Activated CD4-positive, alpha-beta T cell treated with anti-CD3 and anti-CD28 coated beads for 1 hour (primary cell): Measurements from ENCODE around the gene HOXC5.

ENCODE experiments used
- DNase-seq: peaks from one replicate; pipeline ENCODE4 v3.0.0-alpha.2; 2020

Gene HOXC5

DNA sequence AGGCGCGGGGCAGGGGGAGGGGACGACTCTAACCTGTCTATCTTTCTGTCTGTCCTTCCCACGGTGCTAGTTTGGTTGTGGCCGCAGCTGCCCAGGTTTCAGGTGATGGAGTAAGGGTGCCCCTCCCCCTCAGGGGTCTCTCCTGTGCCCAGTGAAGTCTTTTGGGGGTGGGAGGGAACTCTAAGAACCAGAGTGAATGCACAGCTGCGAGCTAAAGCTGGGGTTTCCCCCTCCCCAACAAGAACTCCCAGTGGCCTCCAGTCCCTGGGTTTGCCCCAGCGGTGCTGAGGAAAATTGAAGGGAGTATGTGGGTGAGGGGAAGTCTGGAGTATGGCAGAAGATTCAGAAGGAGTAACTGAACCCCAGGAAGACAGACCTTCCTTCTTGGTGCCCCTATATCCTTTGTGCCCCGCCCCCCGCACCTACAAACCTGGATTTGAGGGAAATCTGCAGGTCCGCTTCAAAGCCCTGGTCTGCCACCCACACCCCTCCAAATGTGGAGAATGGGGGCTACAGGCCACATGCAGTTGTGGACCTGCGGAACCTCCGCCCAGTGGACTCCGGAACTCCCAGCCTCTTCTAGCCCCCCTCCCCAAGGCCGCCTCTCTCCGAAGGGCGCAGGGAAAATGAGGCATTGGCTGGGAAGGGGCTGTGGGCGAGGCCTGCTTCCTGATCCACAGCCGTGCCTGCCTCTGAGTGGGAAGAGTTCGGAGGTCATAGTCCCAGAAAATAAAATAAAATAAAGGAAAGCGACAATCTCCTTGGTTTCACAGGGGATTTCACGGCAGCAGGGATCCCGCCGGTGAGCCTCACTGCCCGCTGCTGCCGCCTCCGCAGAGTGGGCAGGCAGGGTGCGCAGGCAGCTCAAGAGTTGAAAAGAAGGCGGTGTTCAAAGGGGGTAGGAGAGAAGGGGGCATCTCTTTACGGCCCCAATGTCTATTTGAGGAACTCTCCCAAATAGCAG, 36.3 kb upstream of the HOXC5 start:
- DNase-seq: no peak

DNA sequence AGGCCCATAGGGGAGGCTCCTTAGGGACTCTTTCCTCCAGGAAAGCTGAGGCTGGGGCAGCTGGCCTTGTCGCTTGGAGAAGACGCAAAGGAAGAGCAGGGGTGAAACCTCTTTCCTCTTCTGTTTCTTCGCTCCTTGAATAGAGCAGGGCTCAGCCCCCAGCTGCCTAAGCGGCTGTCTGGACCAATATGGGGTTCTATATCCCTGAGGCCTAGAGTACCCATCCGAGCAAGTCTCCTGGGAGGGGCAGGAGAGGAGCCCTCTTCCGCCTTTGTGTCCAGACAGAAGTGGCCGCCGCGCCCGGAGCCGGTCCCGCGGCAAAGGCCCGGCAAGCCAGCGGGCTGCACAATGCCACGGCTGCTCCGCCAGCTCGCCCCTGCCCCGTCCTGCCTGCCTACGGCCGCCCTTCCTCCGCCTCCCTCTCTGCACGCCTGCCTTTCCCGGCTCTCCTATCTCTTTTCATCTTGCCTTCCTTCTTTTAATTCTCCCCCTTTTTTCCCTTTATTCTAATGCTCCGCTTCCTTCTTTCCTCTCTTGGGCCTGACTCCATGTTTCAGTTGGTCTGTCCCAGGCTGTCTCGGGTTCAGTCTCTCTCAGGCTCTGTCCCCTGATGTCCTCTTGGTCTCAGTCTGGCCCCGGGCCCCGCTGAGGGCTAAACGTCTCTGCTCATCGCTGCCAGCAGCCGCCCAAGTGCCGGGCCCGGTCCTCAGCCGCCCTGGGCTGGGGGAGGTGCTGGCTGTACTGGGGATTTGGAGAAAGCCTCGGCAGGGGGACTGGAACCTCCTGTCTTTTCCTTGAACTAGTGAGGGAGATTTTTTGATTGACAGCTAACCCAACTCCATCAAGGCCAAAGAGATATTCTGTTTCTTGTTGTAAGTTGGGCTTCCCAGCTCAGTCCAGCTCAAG, 35.4 kb upstream of the HOXC5 start:
- no peak for DNase-seq

DNA sequence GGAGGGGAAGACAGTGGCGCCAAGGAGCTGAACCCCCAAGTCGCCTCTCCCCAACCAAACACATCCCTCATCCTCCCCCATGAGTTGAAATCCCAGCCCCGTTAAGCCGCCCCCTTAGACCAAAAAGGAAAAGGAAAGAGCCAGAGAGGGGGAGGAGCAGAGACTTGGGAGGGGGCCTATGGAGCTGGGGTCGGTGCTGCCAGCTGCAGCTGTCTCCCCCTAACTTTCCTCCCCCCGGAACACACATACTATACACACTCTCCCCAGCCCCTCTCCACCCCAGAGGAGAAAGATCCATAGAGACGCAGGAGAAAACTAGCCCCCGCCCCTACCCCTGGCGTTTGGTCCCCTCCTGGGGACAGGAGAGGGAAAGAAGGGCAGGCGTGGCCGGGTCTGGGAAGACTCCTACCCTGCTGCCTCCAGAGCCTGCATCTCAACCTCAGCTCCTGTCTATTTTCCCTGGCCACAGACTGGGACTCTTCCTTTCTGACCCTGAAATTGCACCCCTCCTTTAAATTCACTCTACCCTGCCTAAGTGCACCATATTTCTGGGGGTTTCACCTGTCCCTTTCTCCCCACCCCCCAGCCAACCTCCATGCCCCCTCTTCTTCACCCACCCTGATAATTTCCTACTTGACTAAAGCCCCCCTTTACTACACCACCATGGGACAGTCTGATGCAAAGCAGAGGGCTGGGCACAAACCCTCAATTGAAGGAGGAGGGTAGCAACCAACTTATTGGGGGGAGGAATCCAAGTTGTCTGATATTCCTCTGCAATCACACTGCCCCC, 34.5 kb upstream of the HOXC5 start:
- no peak for DNase-seq

DNA sequence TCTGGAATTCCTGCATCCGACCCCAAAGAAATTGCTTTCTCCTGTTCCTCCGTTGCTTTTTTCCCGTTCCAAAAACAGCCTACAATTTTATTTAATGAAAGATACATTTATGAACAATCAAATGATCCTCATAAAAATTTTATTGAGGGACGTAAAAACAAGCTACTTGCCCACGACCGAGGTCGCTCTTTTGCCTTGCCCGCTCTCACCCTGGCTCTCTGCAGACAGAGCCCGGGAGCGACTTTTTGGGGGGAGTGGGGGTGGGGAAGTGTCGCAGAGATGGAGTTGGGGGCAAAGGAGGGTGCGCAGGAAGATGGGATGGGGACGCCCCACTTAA, 34.0 kb upstream of the HOXC5 start:
- DNase-seq: no peak

DNA sequence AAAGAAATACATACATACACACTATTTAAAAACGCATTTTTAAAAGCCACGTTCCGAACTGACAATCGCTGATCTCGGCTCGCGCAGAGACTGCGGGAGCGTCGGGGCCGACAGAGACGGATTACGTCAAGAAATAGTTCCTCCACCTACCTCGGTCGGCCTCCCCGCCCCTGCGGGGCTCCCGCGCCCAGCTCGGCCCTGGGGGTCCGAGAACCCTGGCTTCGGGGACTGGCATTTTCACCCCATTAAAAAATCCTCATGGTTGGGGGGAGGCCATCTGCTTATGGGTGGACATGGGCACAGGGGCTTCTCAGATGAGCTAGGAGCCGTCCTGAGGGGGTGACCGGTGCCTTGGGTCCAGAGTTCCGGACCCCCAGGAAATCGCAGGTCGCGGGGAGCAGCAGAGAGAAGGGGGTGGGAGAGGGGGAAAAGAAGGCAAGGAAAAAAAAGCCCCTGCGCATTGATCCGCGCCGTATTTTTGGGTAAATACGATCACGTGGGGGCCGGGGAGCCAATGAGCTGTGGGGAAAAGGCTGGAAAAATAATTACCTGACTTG, 33.2 kb upstream of the HOXC5 start:
- no peak for DNase-seq

DNA sequence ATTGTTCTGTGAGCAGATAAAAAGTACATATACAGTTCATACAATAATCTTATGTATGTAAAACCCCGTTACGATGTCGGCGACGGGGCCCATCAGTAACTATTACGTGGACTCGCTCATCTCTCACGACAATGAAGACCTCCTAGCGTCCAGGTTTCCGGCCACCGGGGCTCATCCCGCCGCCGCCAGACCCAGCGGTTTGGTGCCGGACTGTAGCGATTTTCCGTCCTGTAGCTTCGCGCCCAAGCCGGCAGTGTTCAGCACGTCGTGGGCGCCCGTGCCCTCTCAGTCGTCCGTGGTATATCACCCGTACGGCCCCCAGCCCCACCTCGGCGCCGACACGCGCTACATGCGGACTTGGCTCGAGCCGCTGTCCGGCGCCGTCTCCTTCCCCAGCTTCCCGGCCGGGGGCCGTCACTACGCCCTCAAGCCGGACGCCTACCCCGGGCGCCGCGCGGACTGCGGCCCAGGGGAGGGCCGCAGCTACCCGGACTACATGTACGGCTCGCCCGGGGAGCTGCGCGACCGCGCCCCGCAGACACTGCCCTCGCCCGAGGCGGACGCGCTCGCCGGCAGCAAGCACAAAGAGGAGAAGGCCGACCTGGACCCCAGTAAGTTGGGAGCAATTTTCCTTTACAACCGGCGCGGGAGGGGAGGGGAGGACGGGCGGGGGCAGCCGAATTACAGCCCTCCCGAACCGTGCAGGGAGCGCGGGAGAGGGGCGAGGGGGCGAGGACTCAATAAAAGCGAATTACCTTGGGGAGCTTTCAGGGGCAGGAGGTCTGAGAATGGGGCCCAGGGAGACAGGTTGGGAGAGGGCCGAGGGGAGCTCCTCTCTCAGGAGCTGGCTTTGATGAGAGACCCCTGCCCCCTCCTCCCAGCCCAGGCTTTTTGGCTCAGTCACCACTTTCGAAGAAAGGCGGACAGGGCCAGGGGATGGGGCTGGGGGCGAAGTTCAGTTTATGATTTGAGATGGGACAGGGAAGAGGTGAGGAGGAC, 32.4 kb upstream of the HOXC5 start, which contains the start of gene HOXC9:
HOXC9 (plus strand) TSS at position 46 of the 999 bp plus-strand sequence; CDS start at position 74, 28 bp downstream.
- DNase-seq: no peak

DNA sequence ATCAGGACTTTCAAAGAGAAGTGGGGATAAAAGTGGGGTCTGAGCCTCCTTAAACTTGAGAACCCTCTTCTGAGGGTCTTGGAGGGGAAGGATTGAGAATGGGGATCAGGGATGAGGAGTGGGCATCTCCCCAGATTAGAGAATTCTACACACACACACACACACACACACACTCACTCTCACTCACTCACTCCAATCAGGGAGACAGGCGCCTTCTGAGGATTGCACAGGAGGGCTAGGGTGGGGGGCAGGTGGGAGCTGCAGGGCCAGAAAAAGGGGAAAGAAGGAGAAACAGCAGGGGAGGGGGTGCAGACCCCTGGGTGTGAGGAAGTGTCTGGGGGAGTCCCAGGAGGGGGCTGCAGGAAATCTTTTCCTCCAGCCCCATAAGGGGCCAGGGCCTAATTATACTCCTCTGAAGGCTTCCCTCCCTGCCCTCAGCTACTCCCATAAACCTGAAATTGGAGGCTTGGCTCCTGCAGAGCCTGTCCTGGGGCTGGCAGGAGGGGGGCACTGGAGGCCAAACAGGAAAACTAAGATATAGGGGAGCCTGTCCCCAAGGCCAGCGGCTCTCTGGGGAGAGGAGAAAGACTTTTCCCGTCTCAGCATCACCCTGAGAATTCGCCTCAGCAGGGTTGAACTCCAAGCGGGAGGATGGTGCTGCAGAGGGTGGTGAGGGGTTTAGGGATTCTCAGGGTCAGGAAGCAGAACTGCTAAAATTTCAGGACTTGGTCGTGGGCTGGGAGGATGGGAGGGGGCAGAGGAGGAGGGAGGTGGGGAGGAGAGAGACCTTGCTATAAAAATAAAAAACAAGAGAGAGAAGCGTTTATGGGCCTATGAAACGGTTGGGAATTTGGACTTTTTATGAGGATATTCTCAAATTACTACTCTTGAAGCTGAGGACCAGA, 31.3 kb upstream of the HOXC5 start:
- DNase-seq: no peak

DNA sequence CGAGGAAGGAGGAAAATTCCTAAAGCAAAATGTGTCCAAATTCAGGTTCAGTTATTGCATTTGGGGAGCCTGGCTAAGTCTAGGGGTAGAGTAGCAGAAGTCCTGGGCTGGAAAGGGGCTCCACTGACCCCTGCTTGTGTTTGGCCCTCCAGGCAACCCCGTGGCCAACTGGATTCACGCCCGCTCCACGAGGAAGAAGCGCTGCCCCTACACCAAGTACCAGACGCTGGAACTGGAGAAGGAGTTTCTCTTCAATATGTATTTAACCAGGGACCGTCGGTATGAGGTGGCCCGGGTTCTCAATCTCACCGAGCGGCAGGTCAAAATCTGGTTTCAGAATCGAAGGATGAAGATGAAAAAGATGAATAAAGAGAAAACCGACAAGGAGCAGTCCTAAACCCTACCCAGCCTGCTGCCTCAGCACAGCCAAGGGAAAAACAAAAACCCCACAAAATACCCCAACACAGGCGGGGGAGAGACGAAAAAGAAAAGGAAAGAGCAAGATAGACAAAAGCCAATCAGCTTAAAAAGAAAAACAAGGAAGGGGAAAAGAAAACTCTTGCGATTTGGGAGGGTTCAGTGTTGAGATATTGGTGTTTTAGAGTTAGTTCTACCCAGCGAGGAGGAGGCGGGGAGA, 30.5 kb upstream of the HOXC5 start:
- DNase-seq: no peak

DNA sequence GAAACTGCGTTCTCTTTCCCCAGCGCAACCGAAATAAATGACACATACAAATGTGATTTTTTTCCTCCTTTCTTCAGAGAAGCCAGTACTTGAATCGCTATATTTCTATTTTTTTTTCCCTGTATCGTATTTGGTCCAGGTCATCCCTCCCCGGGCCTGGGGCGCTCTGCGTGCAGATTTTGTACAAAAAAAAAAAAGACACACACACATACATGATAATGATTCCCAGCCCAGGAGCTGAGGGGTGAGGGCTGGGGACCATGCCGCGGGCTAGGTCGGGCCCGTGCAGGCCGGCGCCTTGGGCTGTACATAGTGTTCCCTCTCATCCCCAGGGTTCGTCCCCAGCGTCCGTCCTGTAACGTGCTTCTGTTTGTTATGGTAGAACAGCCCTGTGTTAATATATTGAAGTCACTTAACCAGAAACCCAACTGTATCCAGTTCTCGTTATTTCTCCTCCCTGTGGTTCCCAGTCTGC, 29.9 kb upstream of the HOXC5 start:
- DNase-seq: no peak

DNA sequence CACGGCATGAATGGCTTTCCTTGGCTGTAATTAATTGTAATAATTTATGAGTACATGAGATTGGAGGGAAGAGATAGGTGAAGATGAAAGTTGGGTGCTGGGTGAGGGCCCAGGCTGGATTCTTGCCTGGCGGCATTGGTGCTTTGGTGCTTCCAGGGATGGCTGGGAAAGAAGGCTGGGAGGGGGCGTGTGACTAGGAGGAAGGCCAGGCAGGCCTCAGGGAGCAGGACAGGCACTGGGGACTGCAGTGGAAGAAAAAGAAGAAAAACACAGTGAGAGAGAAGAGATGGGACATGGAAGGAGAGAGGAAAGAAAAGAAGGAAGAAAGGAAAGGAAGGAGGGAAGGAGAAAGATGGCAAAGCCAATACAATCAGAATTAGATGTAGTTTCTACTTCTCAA, 29.2 kb upstream of the HOXC5 start:
- DNase-seq: no peak

DNA sequence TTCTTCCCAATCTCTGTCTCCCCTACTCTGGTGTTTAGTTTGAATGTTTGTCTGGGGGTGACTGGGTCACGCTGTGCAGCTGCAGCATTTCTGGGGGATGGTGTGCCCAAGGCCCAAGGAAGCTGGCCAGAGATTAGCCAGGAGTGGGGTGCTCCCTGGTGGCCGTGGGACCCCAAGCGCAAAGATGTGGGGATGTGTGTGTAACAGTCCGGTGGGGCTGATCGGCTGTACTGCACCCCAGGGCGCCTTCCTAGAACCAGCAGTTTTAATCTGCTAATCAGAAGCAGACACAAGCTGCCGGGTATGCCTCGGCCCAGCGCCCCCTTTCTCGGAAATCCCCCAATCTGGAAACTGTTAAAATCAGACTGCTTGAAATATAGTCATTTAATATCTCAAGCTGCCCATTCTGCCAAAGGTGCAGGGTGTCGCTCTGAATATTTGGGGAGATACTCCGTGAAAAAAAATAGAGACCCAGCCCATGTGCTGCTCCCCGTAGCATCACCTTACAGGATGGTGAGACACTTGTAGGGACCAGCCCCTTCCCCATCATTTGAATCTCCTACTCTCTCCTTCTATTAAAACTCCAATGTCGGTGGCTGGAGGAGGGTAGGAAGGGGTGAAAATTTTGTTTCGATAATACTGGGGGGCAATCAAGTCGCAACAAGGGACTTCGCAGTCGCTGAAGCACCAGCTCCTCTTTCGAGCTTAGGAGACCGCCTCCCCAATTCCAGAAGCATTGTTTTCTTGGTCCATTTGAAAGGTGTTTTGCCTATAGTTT, 28.6 kb upstream of the HOXC5 start:
- no peak for DNase-seq

DNA sequence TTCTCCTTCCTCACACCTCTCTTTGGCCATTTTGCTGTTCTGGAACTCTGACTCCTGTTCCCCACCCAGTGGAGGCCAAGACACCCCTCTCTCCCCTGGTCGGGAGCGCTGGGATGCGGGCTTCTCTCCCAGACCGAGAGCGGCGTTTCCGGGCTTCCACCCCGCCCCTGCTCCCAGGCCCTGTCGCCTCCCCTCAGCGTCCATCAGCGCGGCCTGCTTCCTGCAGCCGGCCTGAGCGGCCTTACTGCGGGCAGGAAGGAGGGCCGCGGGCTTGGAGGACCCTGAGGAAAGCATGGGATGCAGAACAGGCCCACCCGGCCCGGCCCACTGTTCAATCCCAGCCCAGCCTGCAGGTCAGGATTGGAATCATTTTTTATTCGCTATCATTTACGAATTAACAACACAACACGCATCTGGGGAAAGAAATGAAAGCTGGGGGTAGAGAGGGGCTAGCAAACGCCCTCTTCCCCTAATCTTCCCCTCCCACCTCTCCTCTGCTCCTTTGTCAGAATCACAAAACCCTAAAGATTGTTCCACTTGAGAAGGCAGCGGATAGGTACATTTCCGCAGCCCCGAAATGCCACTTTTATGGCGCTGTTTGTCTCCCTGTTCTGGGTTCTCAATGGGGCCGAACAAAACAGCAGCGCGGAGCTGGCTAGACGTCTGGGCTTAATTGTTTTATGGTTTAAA, 27.9 kb upstream of the HOXC5 start:
- no peak for DNase-seq

DNA sequence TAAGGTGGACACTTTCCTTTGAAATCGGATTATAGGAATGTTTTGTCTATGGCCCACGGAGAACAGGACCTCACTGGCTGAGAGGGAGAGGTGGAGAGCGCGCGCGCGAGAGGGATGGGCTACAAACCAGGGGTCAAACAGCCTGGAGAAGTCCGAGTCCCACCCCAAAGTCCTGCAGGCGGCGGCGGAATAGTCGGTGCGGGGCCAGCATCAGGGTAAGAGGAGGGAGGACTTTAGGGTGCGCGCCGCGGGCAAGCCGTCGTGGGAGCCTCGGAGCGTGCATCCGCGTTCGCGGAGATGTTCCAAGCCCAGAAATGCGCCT, 27.4 kb upstream of the HOXC5 start:
- DNase-seq: no peak

DNA sequence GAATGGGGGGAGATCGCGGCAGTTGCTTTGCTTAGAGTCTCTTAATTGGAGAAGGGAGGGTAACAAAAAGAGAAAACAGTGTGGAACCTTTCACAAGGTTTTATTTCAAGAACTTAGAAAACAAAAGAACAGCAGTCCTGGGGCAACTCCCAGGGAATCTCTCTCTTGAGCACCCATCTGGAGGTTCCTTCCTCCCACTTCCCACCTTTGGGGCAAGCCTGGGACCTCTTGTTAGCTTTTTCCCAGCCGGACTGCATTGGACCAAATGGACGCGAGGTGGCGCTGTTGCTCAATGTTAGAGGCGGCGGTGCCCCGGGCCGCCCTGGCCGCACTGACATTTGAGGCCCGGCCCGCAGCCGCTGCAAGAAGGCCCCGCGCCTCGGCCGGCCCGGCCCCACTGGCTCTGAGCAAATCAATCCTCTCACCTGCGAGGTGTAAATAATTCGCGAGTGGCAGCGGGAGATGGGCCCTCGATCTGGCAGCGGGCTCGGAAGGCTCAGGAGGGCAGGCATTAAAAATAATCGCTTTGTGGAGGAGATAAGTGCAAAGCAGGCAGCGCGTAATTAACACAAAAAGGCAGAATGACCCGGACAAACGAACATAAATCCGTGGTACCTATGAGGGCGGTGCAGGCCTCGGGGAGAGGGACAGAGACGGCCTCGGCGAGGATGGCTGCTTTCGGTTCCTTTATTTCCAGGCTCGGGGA, 26.8 kb upstream of the HOXC5 start:
- peak; percentile 75 for DNase-seq

DNA sequence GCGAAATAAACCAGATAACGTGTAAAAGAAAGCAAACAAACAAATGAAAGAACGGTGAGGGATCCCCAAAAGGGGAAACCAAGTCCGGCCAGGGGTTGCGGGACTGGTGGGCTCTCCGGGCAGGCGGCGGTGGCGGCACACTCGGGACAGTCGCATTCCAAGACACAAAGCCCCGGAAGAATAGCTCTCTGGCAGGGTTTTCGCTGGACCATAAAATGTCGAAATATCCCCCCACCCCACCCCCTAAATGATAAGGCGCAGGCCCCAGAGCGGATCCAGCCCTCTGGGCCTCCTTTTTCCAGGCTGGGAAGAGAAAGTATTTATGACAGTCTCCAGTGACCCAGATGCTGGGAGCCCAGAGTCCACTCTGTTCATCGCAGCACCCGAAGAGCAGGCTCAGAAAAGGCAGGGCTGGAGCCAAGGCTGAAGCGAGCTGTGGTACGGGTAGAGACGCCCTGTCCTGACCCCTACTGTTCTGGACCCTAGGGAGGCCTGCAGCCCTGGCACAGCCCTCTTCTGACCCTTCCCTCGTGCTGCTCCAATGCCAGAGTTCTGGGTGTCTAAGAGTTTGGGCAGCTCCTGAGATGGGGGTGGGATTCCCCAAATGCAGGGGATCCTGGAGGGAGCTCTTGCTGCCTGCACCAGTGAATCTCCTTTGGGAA, 26.2 kb upstream of the HOXC5 start:
- no peak for DNase-seq

DNA sequence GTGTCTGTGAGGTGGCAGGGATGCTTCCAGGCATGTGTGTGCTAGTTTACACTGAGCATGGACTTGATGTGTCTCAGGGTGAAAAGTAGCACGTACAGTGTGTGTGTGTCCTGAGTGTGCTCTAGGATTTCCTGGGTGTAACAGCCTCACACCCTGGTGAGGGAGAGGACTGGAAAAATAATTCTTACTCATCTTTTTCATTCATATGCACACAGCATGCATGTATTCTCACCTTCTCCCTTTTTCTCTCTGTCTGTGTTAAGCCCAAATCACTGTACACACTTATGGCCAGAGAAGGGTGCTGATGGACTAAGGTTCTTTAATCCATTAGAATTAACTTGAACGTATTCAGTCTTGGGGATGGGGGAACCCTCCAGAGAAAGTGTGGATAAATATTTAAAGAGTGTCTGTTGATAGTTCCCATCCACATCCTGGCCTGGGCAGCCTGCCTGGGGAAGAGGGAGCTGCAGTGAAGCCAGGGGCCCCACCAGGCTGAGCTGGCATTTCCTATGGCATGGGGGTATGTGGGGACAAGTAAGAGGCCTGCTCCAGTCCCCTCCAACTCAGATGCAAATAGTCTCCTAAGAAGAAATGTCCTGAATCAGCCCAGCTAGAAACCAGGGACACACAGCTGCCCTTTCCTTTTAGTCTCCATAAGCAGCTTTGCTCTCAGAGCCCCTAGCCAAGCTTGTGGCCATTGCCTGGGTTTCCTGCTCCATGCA, 25.2 kb upstream of the HOXC5 start:
- no peak for DNase-seq

DNA sequence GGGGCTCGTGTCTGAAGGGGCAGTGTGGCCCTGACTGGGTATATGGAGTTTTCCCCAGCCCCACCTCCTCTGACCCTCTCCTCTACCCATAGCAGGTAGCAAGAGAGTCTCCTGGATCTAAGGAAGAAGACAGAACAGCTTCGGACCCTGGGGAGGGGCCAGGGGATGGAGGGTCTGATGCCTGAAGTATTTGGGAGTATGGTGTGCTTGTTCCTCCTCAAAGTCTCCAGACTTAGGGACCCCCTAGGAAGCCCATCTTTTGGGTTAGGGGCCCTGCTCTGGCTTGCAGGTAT, 24.6 kb upstream of the HOXC5 start:
- DNase-seq: no peak
